Type B pancreatic cell (in vitro differentiated cells): ENCODE measurements around the gene TNK2. TPM values are rescaled to one million over a fixed set of nuclear protein-coding genes. Genes with fewer than 3 reads are reported as not detected.
"Not testable (repeated sequence)": the region's sequence is repeated elsewhere in the genome, so short reads cannot be mapped to it uniquely, and the experiment has no call there.

Experiments
- DNase-seq: peaks from one replicate; pipeline ENCODE4 v3.0.0; 2021; ENCODE audit warnings: mixed read lengths; ENCODE audit not compliant: unreplicated experiment; ENCODE audit errors: extremely low spot score
- H3K27ac Mint-ChIP-seq: 2 replicates; pipeline ENCODE4 v1.8.0; 2021; ENCODE audit warnings: mild to moderate bottlenecking, mixed read lengths
- H3K27me3 Mint-ChIP-seq: 2 replicates; pipeline ENCODE4 v1.8.0; 2021; ENCODE audit warnings: mixed read lengths
- H3K36me3 Mint-ChIP-seq: 2 replicates; pipeline ENCODE4 v1.8.0; 2021; ENCODE audit warnings: mixed read lengths
- H3K4me1 Mint-ChIP-seq: one replicate; pipeline ENCODE4 v1.8.0; 2021; ENCODE audit warnings: mixed read lengths; ENCODE audit not compliant: unreplicated experiment
- H3K4me3 Mint-ChIP-seq: 2 replicates; pipeline ENCODE4 v1.8.0; 2021; ENCODE audit warnings: mild to moderate bottlenecking, mixed read lengths
- H3K9me3 Mint-ChIP-seq: 2 replicates; pipeline ENCODE4 v1.8.0; 2021; ENCODE audit warnings: mixed read lengths
- CTCF ChIP-seq: fragments of 200-600 bp; sonication (generic); conservative IDR thresholded peaks from 2 replicates; pipeline ENCODE4 v1.5.0; 2021; ENCODE audit warnings: antibody characterized with exemption, mild to moderate bottlenecking
- total RNA-seq: library from RNA; stranded (reverse); gene quantifications from 2 replicates; pipeline ENCODE4 v1.2.1, GENCODE V29; 2021; ENCODE audit warnings: low replicate concordance

The TNK2 gene
- total RNA-seq, 1 donor from 2014 or later = 42.5 TPM

- no peak overlapping the region for H3K27ac Mint-ChIP-seq
- H3K4me1 Mint-ChIP-seq = peaks cover 29% of the 10 kb centered on the region
- no peaks in the 10 kb centered on the region for H3K9me3 Mint-ChIP-seq
- peaks cover 24% of the 10 kb centered on the region for H3K27me3 Mint-ChIP-seq
- TF ChIP-seq CTCF = no peak
- peaks cover 3% of the 10 kb centered on the region for H3K36me3 Mint-ChIP-seq
- no peak for DNase-seq
- no peak overlapping the region for H3K4me3 Mint-ChIP-seq
Measured at GRCh38 chr3:195903950-195904290, 4.4 kb downstream of the TNK2 start.

GRCh38 chr3:195902634-195903033 lies 5.7 kb downstream of the TNK2 start:
- not testable (repeated sequence) for H3K9me3 Mint-ChIP-seq, DNase-seq, H3K27ac Mint-ChIP-seq, H3K36me3 Mint-ChIP-seq, H3K4me3 Mint-ChIP-seq
- Mint-ChIP-seq H3K27me3 (peaks cover 18% of the 10 kb centered on the region), H3K4me1 (peaks cover 32% of the 10 kb centered on the region)

- H3K36me3 Mint-ChIP-seq, DNase-seq, H3K4me3 Mint-ChIP-seq, H3K27ac Mint-ChIP-seq, H3K9me3 Mint-ChIP-seq: not testable (repeated sequence)
- H3K27me3 Mint-ChIP-seq = peaks cover 16% of the 10 kb centered on the region
- peaks cover 36% of the 10 kb centered on the region for H3K4me1 Mint-ChIP-seq
Measured at GRCh38 chr3:195901836-195902585, 6.3 kb downstream of the TNK2 start.

- no peaks in the 10 kb centered on the region for H3K9me3 Mint-ChIP-seq
- peaks cover 7% of the 10 kb centered on the region for H3K27me3 Mint-ChIP-seq
- TF ChIP-seq CTCF = no peak
- DNase-seq = no peak
- no peak overlapping the region for H3K4me3 Mint-ChIP-seq
- H3K36me3 Mint-ChIP-seq = no peaks in the 10 kb centered on the region
- peaks cover 32% of the 10 kb centered on the region for H3K4me1 Mint-ChIP-seq
- H3K27ac Mint-ChIP-seq = no peak overlapping the region
Measured at GRCh38 chr3:195900436-195901355, 7.7 kb downstream of the TNK2 start.

- Mint-ChIP-seq H3K27ac (no peak overlapping the region), H3K4me1 (peaks cover 32% of the 10 kb centered on the region), H3K9me3 (no peaks in the 10 kb centered on the region), H3K36me3 (no peaks in the 10 kb centered on the region), H3K27me3 (peaks cover 2% of the 10 kb centered on the region), H3K4me3 (no peak overlapping the region)
- no peak for TF ChIP-seq CTCF
- no peak for DNase-seq
Measured at GRCh38 chr3:195899701-195900435, 8.5 kb downstream of the TNK2 start.

- peaks cover 37% of the 10 kb centered on the region for H3K4me1 Mint-ChIP-seq
- H3K4me3 Mint-ChIP-seq = peak overlapping the region; percentile 15
- no peak for DNase-seq
- H3K27ac Mint-ChIP-seq = peak overlapping the region; percentile 83
- H3K36me3 Mint-ChIP-seq = no peaks in the 10 kb centered on the region
- peak; percentile 16 for TF ChIP-seq CTCF
- no peaks in the 10 kb centered on the region for H3K9me3 Mint-ChIP-seq
- H3K27me3 Mint-ChIP-seq = peaks cover 4% of the 10 kb centered on the region
Measured at GRCh38 chr3:195897853-195898415, 10.4 kb downstream of the TNK2 start.
